ENCODE data around the gene TBC1D9B. TPM values are rescaled to one million over a fixed set of nuclear protein-coding genes. Genes with fewer than 3 reads are reported as not detected.

Gene TBC1D9B
- total RNA-seq, 1 donor from 2014 or later, result 125 TPM

GRCh38 chr5:179817890-179818745, 89.6 kb downstream of the TBC1D9B start:
- intact Hi-C loops (cut with DNase I), result no loop called here
- peak in 1 of 2 donors; percentile 90 for DNase-seq (ENCODE audit: extremely low spot score in 2 of 2)
- H3K4me3 ChIP-seq, result peak overlapping the region; percentile 85 to 99

GRCh38 chr5:179817470-179817840, 90.2 kb downstream of the TBC1D9B start:
- Histone ChIP-seq H3K4me3 (peak overlapping the region; percentile 50 to 58), H3K4me1 (peaks cover 46% of the 10 kb centered on the region), H3K27me3 (no peaks in the 10 kb centered on the region), H3K9me3 (no peaks in the 10 kb centered on the region), H3K36me3 (peaks cover 0 to 2% of the 10 kb centered on the region in 2 donors), H3K27ac (peak overlapping the region; percentile 99)
- TF ChIP-seq CTCF (IDR thresholded peaks at IDR 0.05), result no peak
- TF ChIP-seq POLR2A (IDR thresholded peaks at IDR 0.05), result no peak
- TF ChIP-seq POLR2AphosphoS5 (IDR thresholded peaks at IDR 0.05; ENCODE audit: insufficient read depth in 1 of 2, low read depth in 1 of 2), result no peak
- DNase-seq (ENCODE audit: extremely low spot score in 2 of 2), result no peak
- intact Hi-C loops (cut with DNase I), result no loop called here

More at GRCh38 chr5:179817890-179818745, 89.6 kb downstream of the TBC1D9B start:
- Histone ChIP-seq H3K27ac (peak overlapping the region; percentile 99), H3K4me1 (peaks cover 53% of the 10 kb centered on the region), H3K27me3 (no peaks in the 10 kb centered on the region), H3K36me3 (peaks cover 0 to 9% of the 10 kb centered on the region in 2 donors), H3K9me3 (no peaks in the 10 kb centered on the region)
- no peak for TF ChIP-seq POLR2AphosphoS5 (IDR thresholded peaks at IDR 0.05; ENCODE audit: insufficient read depth in 1 of 2, low read depth in 1 of 2)
- TF ChIP-seq CTCF (IDR thresholded peaks at IDR 0.05), result no peak
- TF ChIP-seq POLR2A (IDR thresholded peaks at IDR 0.05), result no peak

GRCh38 chr5:179816796-179817469, 90.8 kb downstream of the TBC1D9B start:
- Histone ChIP-seq H3K36me3 (no peaks in the 10 kb centered on the region), H3K9me3 (no peaks in the 10 kb centered on the region), H3K27me3 (no peaks in the 10 kb centered on the region), H3K27ac (peak overlapping the region; percentile 99), H3K4me1 (peaks cover 41% of the 10 kb centered on the region), H3K4me3 (peak overlapping the region; percentile 50 to 58)
- TF ChIP-seq CTCF (IDR thresholded peaks at IDR 0.05) (no peak), POLR2AphosphoS5 (IDR thresholded peaks at IDR 0.05; ENCODE audit: insufficient read depth in 1 of 2, low read depth in 1 of 2) (peak in 1 of 2 donors; percentile 44), POLR2A (IDR thresholded peaks at IDR 0.05) (peak in 1 of 2 donors; percentile 49)
- DNase-seq (ENCODE audit: extremely low spot score in 2 of 2), result no peak
- intact Hi-C loops (cut with DNase I), result no loop called here

- no peak for DNase-seq (ENCODE audit: extremely low spot score in 2 of 2)
- intact Hi-C loops (cut with DNase I), result no loop called here
- H3K4me1 ChIP-seq, result peaks cover 39% of the 10 kb centered on the region
- H3K27ac ChIP-seq, result peak overlapping the region; percentile 99
- no peaks in the 10 kb centered on the region for H3K9me3 ChIP-seq
- no peaks in the 10 kb centered on the region for H3K27me3 ChIP-seq
- TF ChIP-seq CTCF (IDR thresholded peaks at IDR 0.05) (no peak), POLR2AphosphoS5 (IDR thresholded peaks at IDR 0.05; ENCODE audit: insufficient read depth in 1 of 2, low read depth in 1 of 2) (no peak), POLR2A (IDR thresholded peaks at IDR 0.05) (no peak)
- peak overlapping the region; percentile 50 to 58 for H3K4me3 ChIP-seq
- H3K36me3 ChIP-seq, result no peaks in the 10 kb centered on the region
Measured at GRCh38 chr5:179816401-179816795, 91.3 kb downstream of the TBC1D9B start.

Data from vagina (tissue), 2 donors.